ENCODE results near the gene LCLAT1.

Gene LCLAT1

GRCh38 chr2:30519796-30520195, 72.8 kb downstream of the LCLAT1 start:
- Histone ChIP-seq H3K4me1 (ENCODE audit: insufficient read depth, low read length, poor library complexity, severe bottlenecking) (no peaks in the 10 kb centered on the region), H3F3A (ENCODE audit: low read depth) (no peaks in the 10 kb centered on the region), H3K4me2 (ENCODE audit: low read depth, low read length, poor library complexity, severe bottlenecking) (no peak overlapping the region), H4K20me1 (ENCODE audit: insufficient read depth, low read length, poor library complexity, severe bottlenecking) (peaks cover 8% of the 10 kb centered on the region), H3K36me3 (ENCODE audit: insufficient read depth, low read length) (peaks cover 22% of the 10 kb centered on the region; the same call in 1 of the 2 replicates), H3K9me3 (ENCODE audit: insufficient read depth, low read depth, low read length) (peaks cover 15% of the 10 kb centered on the region; the same call in 1 of the 2 replicates), H2AFZ (ENCODE audit: low read length) (no peak overlapping the region), H3K9me2 (replicated peaks; ENCODE audit: low read depth, low read length) (no peaks in the 10 kb centered on the region), H3K9ac (ENCODE audit: low read depth, low read length, poor library complexity, severe bottlenecking) (no peak overlapping the region), H3K4me3 (ENCODE audit: low read length, poor library complexity, severe bottlenecking) (no peak overlapping the region), H3K27me3 (ENCODE audit: insufficient read depth, low read length, poor library complexity, severe bottlenecking) (no peaks in the 10 kb centered on the region), H3K79me2 (ENCODE audit: insufficient read depth, low read length) (peaks cover 10% of the 10 kb centered on the region; the same call in 1 of the 2 replicates)
- TF ChIP-seq EZH2phosphoT487 (IDR thresholded peaks at IDR 0.05; ENCODE audit: borderline replicate concordance) (no peak), CTCF (conservative IDR thresholded peaks at IDR 0.05; ENCODE audit: low read length) (no peak)

- Histone ChIP-seq H3K9me2 (replicated peaks; ENCODE audit: low read depth, low read length) (no peaks in the 10 kb centered on the region), H3K27me3 (ENCODE audit: insufficient read depth, low read length, poor library complexity, severe bottlenecking) (no peaks in the 10 kb centered on the region), H3K36me3 (ENCODE audit: insufficient read depth, low read length) (peaks cover 32% of the 10 kb centered on the region), H3K4me1 (ENCODE audit: insufficient read depth, low read length, poor library complexity, severe bottlenecking) (no peaks in the 10 kb centered on the region), H3K4me3 (ENCODE audit: low read length, poor library complexity, severe bottlenecking) (no peak overlapping the region), H3K9ac (ENCODE audit: low read depth, low read length, poor library complexity, severe bottlenecking) (no peak overlapping the region), H3F3A (ENCODE audit: low read depth) (no peaks in the 10 kb centered on the region), H4K20me1 (ENCODE audit: insufficient read depth, low read length, poor library complexity, severe bottlenecking) (peaks cover 3% of the 10 kb centered on the region), H3K9me3 (ENCODE audit: insufficient read depth, low read depth, low read length) (peaks cover 15% of the 10 kb centered on the region; the same call in 1 of the 2 replicates), H3K4me2 (ENCODE audit: low read depth, low read length, poor library complexity, severe bottlenecking) (no peak overlapping the region), H3K79me2 (ENCODE audit: insufficient read depth, low read length) (no peaks in the 10 kb centered on the region), H2AFZ (ENCODE audit: low read length) (no peak overlapping the region)
- no peak for TF ChIP-seq CTCF (conservative IDR thresholded peaks at IDR 0.05; ENCODE audit: low read length)
Observed at GRCh38 chr2:30522421-30522820, 75.4 kb downstream of the LCLAT1 start.

- Histone ChIP-seq H3K27me3 (ENCODE audit: insufficient read depth, low read length, poor library complexity, severe bottlenecking) (no peaks in the 10 kb centered on the region), H3K9ac (ENCODE audit: low read depth, low read length, poor library complexity, severe bottlenecking) (no peak overlapping the region), H3K4me3 (ENCODE audit: low read length, poor library complexity, severe bottlenecking) (no peak overlapping the region), H3K4me2 (ENCODE audit: low read depth, low read length, poor library complexity, severe bottlenecking) (no peak overlapping the region), H4K20me1 (ENCODE audit: insufficient read depth, low read length, poor library complexity, severe bottlenecking) (no peaks in the 10 kb centered on the region), H3K79me2 (ENCODE audit: insufficient read depth, low read length) (no peaks in the 10 kb centered on the region), H3K9me2 (replicated peaks; ENCODE audit: low read depth, low read length) (no peaks in the 10 kb centered on the region), H3K36me3 (ENCODE audit: insufficient read depth, low read length) (peaks cover 21% of the 10 kb centered on the region), H3K4me1 (ENCODE audit: insufficient read depth, low read length, poor library complexity, severe bottlenecking) (no peaks in the 10 kb centered on the region), H3K9me3 (ENCODE audit: insufficient read depth, low read depth, low read length) (no peaks in the 10 kb centered on the region), H2AFZ (ENCODE audit: low read length) (no peak overlapping the region), H3F3A (ENCODE audit: low read depth) (no peaks in the 10 kb centered on the region)
- no peak for TF ChIP-seq EZH2phosphoT487 (IDR thresholded peaks at IDR 0.05; ENCODE audit: borderline replicate concordance)
- no peak for TF ChIP-seq CTCF (conservative IDR thresholded peaks at IDR 0.05; ENCODE audit: low read length)
Observed at GRCh38 chr2:30527411-30527810, 80.4 kb downstream of the LCLAT1 start.

All from Loucy (cell line).